ENCODE measurements around the gene CIAO3.

DNA sequence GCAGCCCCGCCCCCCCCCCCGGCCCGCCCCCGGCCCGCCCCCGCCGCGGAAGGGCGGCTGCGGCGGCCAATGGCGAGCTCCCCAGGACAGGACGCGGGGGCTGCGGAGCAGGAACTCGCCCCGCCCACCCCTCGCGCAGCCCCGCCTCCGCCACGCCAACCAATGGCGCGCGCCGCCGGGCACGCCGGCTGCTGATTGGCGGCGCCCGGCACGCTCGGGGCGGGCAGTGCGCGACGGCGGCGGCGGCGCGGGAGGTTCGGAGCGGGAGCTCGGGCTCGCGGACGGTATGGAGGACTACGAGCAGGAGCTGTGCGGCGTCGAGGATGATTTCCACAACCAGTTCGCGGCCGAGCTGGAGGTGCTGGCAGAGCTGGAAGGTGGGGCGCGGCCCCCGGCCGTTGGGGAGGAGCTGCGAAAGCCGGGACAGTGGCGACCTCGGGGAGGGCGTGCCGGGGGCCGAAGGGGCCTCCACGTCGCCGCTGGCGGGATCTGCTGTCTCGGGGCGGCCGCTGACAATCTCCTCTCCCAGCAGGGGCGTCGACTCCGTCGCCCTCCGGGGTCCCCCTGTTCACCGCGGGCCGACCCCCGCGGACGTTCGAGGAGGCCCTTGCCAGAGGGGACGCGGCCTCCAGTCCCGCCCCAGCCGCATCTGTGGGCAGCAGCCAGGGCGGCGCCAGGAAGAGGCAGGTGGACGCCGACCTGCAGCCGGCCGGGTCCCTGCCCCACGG is 47.8 kb upstream of the CIAO3 start, which contains the start of gene CHTF18:
- TF ChIP-seq ZFP41 (tag by site-specific recombination; IDR thresholded peaks at IDR 0.05; ENCODE audit: borderline replicate concordance) (no peak), MZF1 (tag by site-specific recombination; IDR thresholded peaks at IDR 0.05; ENCODE audit: borderline replicate concordance) (no peak), ZNF169 (tag by site-specific recombination; IDR thresholded peaks at IDR 0.05) (no peak), PRDM1 (tag by site-specific recombination; IDR thresholded peaks at IDR 0.05) (no peak), KLF16 (tag by site-specific recombination; IDR thresholded peaks at IDR 0.05) (peak; percentile 85; the same call in 1 of the 2 replicates)
- TF ChIP-seq, protein P1, sequence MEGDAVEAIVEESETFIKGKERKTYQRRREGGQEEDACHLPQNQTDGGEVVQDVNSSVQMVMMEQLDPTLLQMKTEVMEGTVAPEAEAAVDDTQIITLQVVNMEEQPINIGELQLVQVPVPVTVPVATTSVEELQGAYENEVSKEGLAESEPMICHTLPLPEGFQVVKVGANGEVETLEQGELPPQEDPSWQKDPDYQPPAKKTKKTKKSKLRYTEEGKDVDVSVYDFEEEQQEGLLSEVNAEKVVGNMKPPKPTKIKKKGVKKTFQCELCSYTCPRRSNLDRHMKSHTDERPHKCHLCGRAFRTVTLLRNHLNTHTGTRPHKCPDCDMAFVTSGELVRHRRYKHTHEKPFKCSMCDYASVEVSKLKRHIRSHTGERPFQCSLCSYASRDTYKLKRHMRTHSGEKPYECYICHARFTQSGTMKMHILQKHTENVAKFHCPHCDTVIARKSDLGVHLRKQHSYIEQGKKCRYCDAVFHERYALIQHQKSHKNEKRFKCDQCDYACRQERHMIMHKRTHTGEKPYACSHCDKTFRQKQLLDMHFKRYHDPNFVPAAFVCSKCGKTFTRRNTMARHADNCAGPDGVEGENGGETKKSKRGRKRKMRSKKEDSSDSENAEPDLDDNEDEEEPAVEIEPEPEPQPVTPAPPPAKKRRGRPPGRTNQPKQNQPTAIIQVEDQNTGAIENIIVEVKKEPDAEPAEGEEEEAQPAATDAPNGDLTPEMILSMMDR (tag by site-specific recombination; IDR thresholded peaks at IDR 0.05) = peak; percentile 32; the same call in 1 of the 2 replicates
- TF ChIP-seq, protein P2, sequence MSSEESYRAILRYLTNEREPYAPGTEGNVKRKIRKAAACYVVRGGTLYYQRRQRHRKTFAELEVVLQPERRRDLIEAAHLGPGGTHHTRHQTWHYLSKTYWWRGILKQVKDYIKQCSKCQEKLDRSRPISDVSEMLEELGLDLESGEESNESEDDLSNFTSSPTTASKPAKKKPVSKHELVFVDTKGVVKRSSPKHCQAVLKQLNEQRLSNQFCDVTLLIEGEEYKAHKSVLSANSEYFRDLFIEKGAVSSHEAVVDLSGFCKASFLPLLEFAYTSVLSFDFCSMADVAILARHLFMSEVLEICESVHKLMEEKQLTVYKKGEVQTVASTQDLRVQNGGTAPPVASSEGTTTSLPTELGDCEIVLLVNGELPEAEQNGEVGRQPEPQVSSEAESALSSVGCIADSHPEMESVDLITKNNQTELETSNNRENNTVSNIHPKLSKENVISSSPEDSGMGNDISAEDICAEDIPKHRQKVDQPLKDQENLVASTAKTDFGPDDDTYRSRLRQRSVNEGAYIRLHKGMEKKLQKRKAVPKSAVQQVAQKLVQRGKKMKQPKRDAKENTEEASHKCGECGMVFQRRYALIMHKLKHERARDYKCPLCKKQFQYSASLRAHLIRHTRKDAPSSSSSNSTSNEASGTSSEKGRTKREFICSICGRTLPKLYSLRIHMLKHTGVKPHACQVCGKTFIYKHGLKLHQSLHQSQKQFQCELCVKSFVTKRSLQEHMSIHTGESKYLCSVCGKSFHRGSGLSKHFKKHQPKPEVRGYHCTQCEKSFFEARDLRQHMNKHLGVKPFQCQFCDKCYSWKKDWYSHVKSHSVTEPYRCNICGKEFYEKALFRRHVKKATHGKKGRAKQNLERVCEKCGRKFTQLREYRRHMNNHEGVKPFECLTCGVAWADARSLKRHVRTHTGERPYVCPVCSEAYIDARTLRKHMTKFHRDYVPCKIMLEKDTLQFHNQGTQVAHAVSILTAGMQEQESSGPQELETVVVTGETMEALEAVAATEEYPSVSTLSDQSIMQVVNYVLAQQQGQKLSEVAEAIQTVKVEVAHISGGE (tag by site-specific recombination; conservative IDR thresholded peaks at IDR 0.05; ENCODE audit: low read depth) = no peak
